ENCODE measurements around the gene VASH2.

DNA sequence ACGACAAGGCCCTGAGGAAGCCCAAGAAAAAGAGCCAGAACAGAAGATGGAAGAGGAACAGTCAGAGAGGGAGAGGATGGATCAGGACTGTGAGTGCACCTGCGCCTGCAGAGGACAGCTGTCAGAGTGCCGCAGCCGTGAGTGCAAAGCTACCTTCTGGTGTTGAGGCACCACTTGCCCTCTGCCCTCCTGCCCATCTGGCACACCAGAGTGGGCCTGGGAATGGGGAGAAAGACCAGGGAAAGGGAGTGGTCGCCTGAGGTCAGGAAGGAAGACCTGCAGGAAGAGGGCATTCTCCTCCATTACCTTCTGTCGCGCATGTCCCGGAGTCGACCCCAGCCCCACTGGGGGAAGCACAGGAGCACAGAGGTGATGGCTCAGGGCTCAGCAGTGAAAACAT, 26.2 kb downstream of the VASH2 start:
- no peak for TF ChIP-seq POLR2AphosphoS5 (IDR thresholded peaks at IDR 0.05)
- no peak for TF ChIP-seq CTCF (IDR thresholded peaks at IDR 0.05 in 8 of 11, conservative IDR thresholded peaks at IDR 0.05 in 3 of 11)
- no peak for TF ChIP-seq POLR2A (IDR thresholded peaks at IDR 0.05)

All from spleen (tissue), 7 donors.